GM12891 (cell line): ENCODE results near the gene SHROOM4.

ENCODE experiments used
- DNase-seq: peaks from one replicate; pipeline ENCODE4 v3.0.0; 2011; ENCODE audit warnings: low spot score; ENCODE audit not compliant: insufficient read length
- FAIRE-seq: peaks from 2 replicates; lab custom pipeline; 2011; peaks lifted over from hg19 to GRCh38; lab: Jason Lieb, UNC
- PAX5 ChIP-seq: IDR thresholded peaks from 2 replicates; pipeline ENCODE4 v1.6.1; 2011; ENCODE audit warnings: low read length, moderate library complexity, mild to moderate bottlenecking; ENCODE audit not compliant: insufficient read depth, severe bottlenecking
- POLR2A ChIP-seq: IDR thresholded peaks from 2 replicates; pipeline ENCODE4 v1.6.1; 2011; ENCODE audit warnings: low read depth, low read length, control low read depth
- POLR2AphosphoS5 ChIP-seq: IDR thresholded peaks from 2 replicates; pipeline ENCODE4 v1.6.1; 2011; ENCODE audit warnings: low read depth, low read length, control low read depth
- POU2F2 ChIP-seq: IDR thresholded peaks from 2 replicates; pipeline ENCODE4 v1.6.1; 2011; ENCODE audit warnings: low read depth, mild to moderate bottlenecking, control low read depth, low read length, moderate library complexity
- SPI1 ChIP-seq: IDR thresholded peaks from 2 replicates; pipeline ENCODE4 v1.6.1; 2011; ENCODE audit warnings: low read depth, low read length, control low read depth
- TAF1 ChIP-seq: IDR thresholded peaks from 2 replicates; pipeline ENCODE4 v1.6.1; 2011; ENCODE audit warnings: low read depth, low read length, control low read depth

Gene SHROOM4

GRCh38 chrX:50799531-50799961, 14.4 kb downstream of the SHROOM4 start:
- no peak for TF ChIP-seq POLR2A
- no peak for TF ChIP-seq TAF1
- no peak for TF ChIP-seq POU2F2
- no peak for TF ChIP-seq SPI1
- TF ChIP-seq PAX5 = no peak
- TF ChIP-seq POLR2AphosphoS5 = no peak
- no peak for DNase-seq
- FAIRE-seq = no peak

- FAIRE-seq = no peak
- DNase-seq = no peak
- TF ChIP-seq POLR2A (no peak), PAX5 (no peak)
Observed at GRCh38 chrX:50798783-50799182, 15.2 kb downstream of the SHROOM4 start.

- FAIRE-seq = no peak
- no peak for DNase-seq
- TF ChIP-seq PAX5 (no peak), POLR2AphosphoS5 (no peak), POU2F2 (no peak), SPI1 (no peak), TAF1 (no peak), POLR2A (no peak)
Observed at GRCh38 chrX:50787099-50787498, 26.9 kb downstream of the SHROOM4 start.

GRCh38 chrX:50780144-50780543, 33.9 kb downstream of the SHROOM4 start:
- DNase-seq (no peak), FAIRE-seq (no peak)

GRCh38 chrX:50779694-50780093, 34.3 kb downstream of the SHROOM4 start:
- FAIRE-seq (no peak), DNase-seq (no peak)
- TF ChIP-seq POU2F2 = no peak
- no peak for TF ChIP-seq TAF1
- TF ChIP-seq POLR2AphosphoS5 = no peak
- TF ChIP-seq PAX5 = no peak
- no peak for TF ChIP-seq POLR2A
- no peak for TF ChIP-seq SPI1

More at GRCh38 chrX:50780144-50780543, 33.9 kb downstream of the SHROOM4 start:
- no peak for TF ChIP-seq POLR2A
- TF ChIP-seq SPI1 = no peak

GRCh38 chrX:50778272-50778671, 35.7 kb downstream of the SHROOM4 start:
- DNase-seq (no peak), FAIRE-seq (no peak)
- TF ChIP-seq POU2F2 = no peak
- no peak for TF ChIP-seq TAF1
- no peak for TF ChIP-seq POLR2AphosphoS5
- no peak for TF ChIP-seq PAX5
- TF ChIP-seq SPI1 = no peak
- TF ChIP-seq POLR2A = no peak

GRCh38 chrX:50776248-50776647, 37.7 kb downstream of the SHROOM4 start:
- FAIRE-seq = no peak
- no peak for TF ChIP-seq SPI1
- no peak for TF ChIP-seq PAX5
- TF ChIP-seq POU2F2 = no peak
- TF ChIP-seq TAF1 = no peak
- TF ChIP-seq POLR2A = no peak
- no peak for TF ChIP-seq POLR2AphosphoS5
- no peak for DNase-seq

GRCh38 chrX:50771382-50771781, 42.6 kb downstream of the SHROOM4 start:
- no peak for DNase-seq
- no peak for FAIRE-seq

GRCh38 chrX:50770702-50771101, 43.3 kb downstream of the SHROOM4 start:
- DNase-seq = no peak
- TF ChIP-seq SPI1 (no peak), PAX5 (no peak), POLR2AphosphoS5 (no peak), POU2F2 (no peak), POLR2A (no peak), TAF1 (no peak)
- no peak for FAIRE-seq

More at GRCh38 chrX:50771382-50771781, 42.6 kb downstream of the SHROOM4 start:
- TF ChIP-seq POU2F2 = no peak
- no peak for TF ChIP-seq PAX5
- no peak for TF ChIP-seq POLR2A
- no peak for TF ChIP-seq TAF1
- no peak for TF ChIP-seq SPI1
- no peak for TF ChIP-seq POLR2AphosphoS5

- no peak for FAIRE-seq
- TF ChIP-seq POLR2A (no peak), SPI1 (no peak), PAX5 (no peak), POLR2AphosphoS5 (no peak), POU2F2 (no peak), TAF1 (no peak)
Observed at GRCh38 chrX:50769389-50770063, 44.5 kb downstream of the SHROOM4 start.

More at GRCh38 chrX:50769389-50770063, 44.5 kb downstream of the SHROOM4 start:
- no peak for DNase-seq
